Thoracic aorta (tissue), 2 donors: Measurements from ENCODE around the gene VWA2. TPM values are rescaled to one million over a fixed set of nuclear protein-coding genes. Genes with fewer than 3 reads are reported as not detected.

Experiments
- ATAC-seq: fragments of 150-250 bp; one replicate; pipeline ENCODE4 v1.8.0; 2017; ENCODE audit warnings: low read depth; ENCODE audit not compliant: insufficient number of reproducible peaks, low FRiP score
- DNase-seq: peaks from one replicate; pipeline ENCODE4 v3.0.0-alpha.2; 2020; ENCODE audit warnings: low spot score
- H3K27ac ChIP-seq, 2 donors: fragments of 200-600 bp; sonication (generic); 1 replicate in 1 of 2; 2 replicates in 1 of 2; pipeline ENCODE4 v1.5.1; 2016; ENCODE audit warnings: mild to moderate bottlenecking in 2 of 2, moderate library complexity in 2 of 2
- H3K27me3 ChIP-seq: fragments of 200-600 bp; sonication (generic); replicated peaks from 2 replicates; pipeline ENCODE4 v1.6.0; 2016; ENCODE audit warnings: mild to moderate bottlenecking; ENCODE audit not compliant: insufficient read depth
- H3K36me3 ChIP-seq: fragments of 200-600 bp; sonication (generic); one replicate; pipeline ENCODE4 v1.5.1; 2016
- H3K4me1 ChIP-seq, 2 donors: fragments of 200-600 bp; sonication (generic); 1 replicate in 1 of 2; 2 replicates in 1 of 2; pipeline versions ENCODE4 v1.5.1 to v1.6.0; 2016; ENCODE audit warnings: low read depth in 2 of 2, mild to moderate bottlenecking in 1 of 2; ENCODE audit not compliant: control insufficient read depth in 1 of 2
- H3K4me3 ChIP-seq: fragments of 200-600 bp; sonication (generic); 2 replicates; pipeline ENCODE4 v1.5.1; 2016; ENCODE audit warnings: mild to moderate bottlenecking
- H3K9me3 ChIP-seq: fragments of 200-600 bp; sonication (generic); 2 replicates; pipeline ENCODE4 v1.5.1; 2016
- CTCF ChIP-seq: fragments of 200-600 bp; sonication (generic); IDR thresholded peaks from one replicate; pipeline ENCODE4 v1.5.1; 2019; ENCODE audit warnings: antibody characterized with exemption
- total RNA-seq, 2 donors: library from RNA; depleted of rRNA; stranded (reverse); fragments of >200 nt; gene quantifications; one replicate each; pipeline versions ENCODE4 v1.1.0 to v1.2.3, GENCODE V29; 2016

VWA2 gene
- total RNA-seq, 2 donors from 2014 or later, result 0.28 TPM; not detected in 1

GRCh38 chr10:114250716-114251115 lies 11.7 kb downstream of the VWA2 start:
- Histone ChIP-seq H3K27me3 (no peaks in the 10 kb centered on the region), H3K27ac (no peak overlapping the region), H3K9me3 (no peaks in the 10 kb centered on the region), H3K36me3 (no peaks in the 10 kb centered on the region), H3K4me3 (no peak overlapping the region), H3K4me1 (no peaks in the 10 kb centered on the region)
- ATAC-seq, result no peak
- no peak for DNase-seq
- no peak for TF ChIP-seq CTCF

DNA sequence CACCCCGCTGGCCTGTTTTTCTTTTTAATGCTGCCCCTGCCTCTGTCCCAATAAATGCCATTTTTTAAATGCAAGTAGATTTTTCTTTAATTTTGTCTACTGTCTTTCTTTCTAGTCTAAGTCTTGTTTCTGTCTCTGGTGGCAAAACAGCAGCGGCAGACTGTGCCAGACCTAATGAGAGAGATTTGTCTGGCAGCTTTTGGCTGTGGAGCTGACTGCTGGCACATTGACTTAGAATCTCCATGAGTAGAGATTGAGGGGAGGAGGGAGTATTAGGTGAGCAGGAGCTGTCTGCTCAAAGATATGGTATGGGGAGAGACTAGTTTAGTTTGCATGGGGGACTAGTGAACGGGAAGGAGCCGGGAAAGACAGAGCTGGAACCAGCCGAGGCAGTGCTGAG lies 13.0 kb downstream of the VWA2 start:
- Histone ChIP-seq H3K4me3 (no peak overlapping the region), H3K27ac (no peak overlapping the region), H3K27me3 (no peaks in the 10 kb centered on the region), H3K9me3 (no peaks in the 10 kb centered on the region), H3K4me1 (no peaks in the 10 kb centered on the region), H3K36me3 (no peaks in the 10 kb centered on the region)
- no peak for TF ChIP-seq CTCF
- ATAC-seq (no peak), DNase-seq (no peak)

DNA sequence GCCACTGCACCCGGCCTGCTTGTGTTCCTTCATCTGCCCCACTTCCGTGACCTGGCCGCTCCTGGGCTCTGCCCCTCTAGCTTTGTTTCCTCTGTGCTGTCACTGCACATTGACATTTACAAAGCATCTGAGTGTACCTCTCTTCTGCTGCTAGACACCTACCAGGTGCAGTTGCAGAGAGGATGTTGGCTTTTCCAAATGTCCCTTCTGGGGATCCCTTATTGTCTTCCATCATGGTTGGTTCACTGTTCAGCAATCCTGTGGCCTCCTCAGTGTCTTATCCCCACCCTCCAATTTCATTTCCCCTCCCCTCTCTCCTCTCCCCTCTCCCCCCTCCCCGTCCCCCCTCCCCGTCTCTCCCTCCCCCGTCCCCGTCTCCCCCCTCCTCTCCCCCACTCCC lies 13.8 kb downstream of the VWA2 start:
- no peak for DNase-seq
- H3K9me3 ChIP-seq, result no peaks in the 10 kb centered on the region
- no peaks in the 10 kb centered on the region for H3K4me1 ChIP-seq
- H3K27me3 ChIP-seq, result no peaks in the 10 kb centered on the region
- no peak for TF ChIP-seq CTCF
- no peaks in the 10 kb centered on the region for H3K36me3 ChIP-seq
- H3K27ac ChIP-seq, result no peak overlapping the region
- ATAC-seq, result no peak
- no peak overlapping the region for H3K4me3 ChIP-seq

- Histone ChIP-seq H3K27me3 (no peaks in the 10 kb centered on the region), H3K36me3 (no peaks in the 10 kb centered on the region), H3K4me1 (peaks cover 0 to 6% of the 10 kb centered on the region in 2 donors), H3K27ac (no peak overlapping the region), H3K9me3 (no peaks in the 10 kb centered on the region), H3K4me3 (no peak overlapping the region)
- no peak for TF ChIP-seq CTCF
- DNase-seq (no peak), ATAC-seq (no peak)
Observed at GRCh38 chr10:114255227-114255626, 16.2 kb downstream of the VWA2 start.

- Histone ChIP-seq H3K4me1 (peaks cover 0 to 9% of the 10 kb centered on the region in 2 donors), H3K36me3 (no peaks in the 10 kb centered on the region), H3K9me3 (no peaks in the 10 kb centered on the region), H3K27me3 (no peaks in the 10 kb centered on the region), H3K4me3 (no peak overlapping the region), H3K27ac (no peak overlapping the region)
- no peak for TF ChIP-seq CTCF
- no peak for ATAC-seq
- DNase-seq, result no peak
Observed at GRCh38 chr10:114256008-114256765, 17.1 kb downstream of the VWA2 start.
